Right lobe of liver (tissue), 6 donors: ENCODE results near the gene YPEL3. TPM values are rescaled to one million over a fixed set of nuclear protein-coding genes. Genes with fewer than 3 reads are reported as not detected.

Experiments used
- ATAC-seq, 4 donors: fragments of 200-7000 bp; cut with Tn5 transposase; one replicate each; pipeline ENCODE4 v1.9.1; 2020; ENCODE audit warnings: mild to moderate bottlenecking in 4 of 4, moderate library complexity in 4 of 4
- DNase-seq, 3 donors: peaks; one replicate each; pipeline ENCODE4 v3.0.0-alpha.2; 2020
- H3K27ac ChIP-seq, 3 donors: fragments of 200-600 bp; one replicate each; pipeline ENCODE4 v1.8.0; 2022
- H3K27me3 ChIP-seq, 2 donors: fragments of 200-600 bp; one replicate each; pipeline ENCODE4 v1.8.0; 2022
- H3K36me3 ChIP-seq, 4 donors: fragments of 200-600 bp; sonication (generic) in 1 of 4; one replicate each; pipeline versions ENCODE4 v1.5.1 to v1.8.0; 2017 to 2022; ENCODE audit warnings: control low read depth in 1 of 4
- H3K4me1 ChIP-seq, 4 donors: fragments of 200-600 bp; sonication (generic) in 1 of 4; one replicate each; pipeline versions ENCODE4 v1.5.1 to v1.8.0; 2017 to 2022; ENCODE audit warnings: control low read depth in 1 of 4
- H3K4me3 ChIP-seq, 3 donors: fragments of 200-600 bp; one replicate each; pipeline ENCODE4 v1.8.0; 2022
- H3K9me3 ChIP-seq, 4 donors: fragments of 200-600 bp; sonication (generic) in 1 of 4; one replicate each; pipeline versions ENCODE4 v1.5.1 to v1.8.0; 2017 to 2022; ENCODE audit warnings: control low read depth in 1 of 4
- CTCF ChIP-seq, 4 donors: fragments of 200-600 bp in 3 of 4; fragments of 450-650 bp in 1 of 4; IDR thresholded peaks; one replicate each; pipeline versions ENCODE4 v1.5.1 to v1.8.0; 2016 to 2022; ENCODE audit warnings: antibody characterized with exemption in 4 of 4, mild to moderate bottlenecking in 2 of 4
- POLR2A ChIP-seq: fragments of 450-650 bp; IDR thresholded peaks from one replicate; pipeline ENCODE4 v1.6.1; 2017; ENCODE audit warnings: antibody characterized with exemption, mild to moderate bottlenecking
- WGBS: methylation state at CpG from one replicate; pipeline ENCODE4 v1.1.6; 2018; ENCODE audit warnings: low coverage, low lambda C conversion rate; ENCODE audit not compliant: insufficient coverage; ENCODE audit errors: missing lambda C conversion rate; 5-methylcytosine and 5-hydroxymethylcytosine counted together
- intact Hi-C, 2 donors: fragments of 100-400 bp; cut with DNase I; formaldehyde crosslinking; loops; one replicate each; pipeline versions ENCODE4 v1.11.2 to v1.14.1; 2022
- total RNA-seq, 6 experiments: library from RNA; depleted of rRNA in 2 of 6; stranded (reverse); fragments of >200 nt in 2 of 6; fragmentation: NEBNext Ultra II Directional in 3 of 6; extraction: Animal tissue kit (Norgen Biotek cat#: 25700) in 3 of 6; gene quantifications; one replicate each; pipeline versions ENCODE4 v1.1.0 to v1.2.4, GENCODE V29; 2016 to 2023
- donor health status: DM: no; HTN: yes; CAD: no.
- donor health status: DM: no; HTN: no; CAD: no.
- donor health status: DM: no; HTN: no; CAD: no.
- donor health status: DM: no; HTN: yes; CAD: no.
- donor health status: DM: no; HTN: yes; CAD: no.

The YPEL3 gene
- total RNA-seq, 6 experiments from 2014 or later, result 13.5 to 46.5 (median 21.9) TPM

DNA sequence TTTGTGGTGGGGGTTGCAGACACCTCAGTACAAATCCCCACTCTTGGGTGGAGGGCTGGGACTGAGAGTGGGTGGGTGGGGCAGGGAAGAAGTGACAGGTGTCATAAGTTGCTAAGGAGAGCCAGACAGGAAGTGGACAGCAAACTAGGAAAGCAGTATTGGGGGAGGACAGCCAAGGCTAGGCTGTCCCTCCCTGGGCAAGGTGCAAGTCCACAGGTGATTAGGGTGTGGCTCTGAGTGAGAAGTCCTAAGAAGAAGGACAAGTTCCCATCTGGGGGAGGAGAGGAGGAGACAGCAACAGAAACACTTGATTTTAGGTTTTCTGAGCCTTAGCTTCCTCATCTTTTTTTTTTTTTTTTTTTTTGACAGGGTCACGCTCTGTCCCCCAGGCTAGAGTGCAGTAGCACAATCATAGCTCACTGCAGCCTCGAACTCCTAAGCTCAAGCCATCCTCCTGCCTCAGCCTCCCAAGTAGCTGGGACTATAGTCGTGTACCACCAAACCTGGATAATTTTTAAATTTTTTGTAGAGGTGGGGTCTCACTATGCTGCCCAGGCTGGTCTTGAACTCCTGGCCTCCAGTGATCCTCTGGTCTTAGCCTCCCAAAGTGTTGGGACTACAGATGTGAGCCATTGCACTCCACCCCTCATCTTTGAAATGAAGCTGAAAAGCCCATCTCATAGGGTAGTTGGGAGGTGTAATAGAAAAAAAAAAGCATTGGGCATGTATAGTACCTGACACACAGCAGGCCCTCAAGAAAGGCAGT is 24.5 kb upstream of the YPEL3 start:
- Histone ChIP-seq H3K27me3 (no peaks in the 10 kb centered on the region), H3K4me1 (peaks cover 0 to 15% (median 0%) of the 10 kb centered on the region in 4 donors), H3K4me3 (no peak overlapping the region), H3K9me3 (no peaks in the 10 kb centered on the region), H3K27ac (no peak overlapping the region), H3K36me3 (peaks cover 0 to 33% (median 4%) of the 10 kb centered on the region in 4 donors)
- no peak for ATAC-seq
- TF ChIP-seq POLR2A, result no peak
- TF ChIP-seq CTCF (IDR thresholded peaks at IDR 0.05), result no peak
- WGBS, result 89% methylated on average over 3 of the region's 3 CpGs
- DNase-seq, result no peak
- intact Hi-C loops, result no loop called here

DNA sequence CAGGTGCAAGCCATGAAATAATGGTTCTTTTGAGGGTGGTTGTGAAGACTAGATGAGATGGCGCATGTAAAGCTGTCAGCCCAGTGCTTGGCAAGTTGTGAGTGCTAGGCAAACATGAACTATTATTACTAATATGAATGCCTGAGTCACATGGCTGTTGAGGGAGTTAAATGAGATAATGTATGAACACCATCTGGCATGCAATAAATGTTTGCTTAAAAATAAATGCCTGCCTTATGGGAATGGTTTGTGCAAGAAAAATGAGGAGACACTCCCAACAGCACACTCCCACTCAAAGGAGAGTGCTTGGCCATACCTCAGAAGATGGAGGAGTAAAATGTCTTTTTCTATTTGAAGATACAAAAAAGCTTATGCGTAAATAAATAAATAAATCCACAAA is 23.4 kb upstream of the YPEL3 start:
- intact Hi-C loops, result no loop called here
- no peaks in the 10 kb centered on the region for H3K27me3 ChIP-seq
- peaks cover 0 to 36% (median 4%) of the 10 kb centered on the region in 4 donors for H3K36me3 ChIP-seq
- DNase-seq, result no peak
- H3K27ac ChIP-seq, result no peak overlapping the region
- H3K4me1 ChIP-seq, result peaks cover 0 to 14% (median 0%) of the 10 kb centered on the region in 4 donors
- no peaks in the 10 kb centered on the region for H3K9me3 ChIP-seq
- 96% methylated on average over 2 of the region's 2 CpGs for WGBS
- no peak for ATAC-seq
- H3K4me3 ChIP-seq, result no peak overlapping the region
- no peak for TF ChIP-seq CTCF (IDR thresholded peaks at IDR 0.05)
- TF ChIP-seq POLR2A, result no peak

DNA sequence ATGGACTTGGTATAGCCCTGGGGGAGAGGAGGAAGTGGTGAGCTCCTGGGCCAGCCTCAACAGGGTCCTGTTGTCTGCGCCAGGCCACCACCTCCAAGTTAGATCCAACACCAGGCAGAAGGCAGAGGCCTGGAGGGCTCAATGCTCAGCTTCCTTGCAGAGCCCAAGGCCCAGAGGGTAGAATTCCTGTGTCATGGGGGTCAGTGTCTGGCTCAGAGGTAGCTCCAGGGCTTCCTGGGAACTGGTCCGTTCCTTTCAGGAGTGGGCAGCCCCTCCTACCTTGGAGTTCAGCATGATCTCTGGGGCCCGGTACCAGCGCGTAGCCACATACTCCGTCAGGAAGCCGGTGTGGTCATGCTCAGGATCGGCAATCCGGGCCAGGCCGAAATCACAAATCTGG is 21.8 kb upstream of the YPEL3 start:
- WGBS, result no CpG with 5 or more reads among the region's 10 CpGs
- peaks cover 0 to 36% (median 4%) of the 10 kb centered on the region in 4 donors for H3K36me3 ChIP-seq
- DNase-seq, result no peak

DNA sequence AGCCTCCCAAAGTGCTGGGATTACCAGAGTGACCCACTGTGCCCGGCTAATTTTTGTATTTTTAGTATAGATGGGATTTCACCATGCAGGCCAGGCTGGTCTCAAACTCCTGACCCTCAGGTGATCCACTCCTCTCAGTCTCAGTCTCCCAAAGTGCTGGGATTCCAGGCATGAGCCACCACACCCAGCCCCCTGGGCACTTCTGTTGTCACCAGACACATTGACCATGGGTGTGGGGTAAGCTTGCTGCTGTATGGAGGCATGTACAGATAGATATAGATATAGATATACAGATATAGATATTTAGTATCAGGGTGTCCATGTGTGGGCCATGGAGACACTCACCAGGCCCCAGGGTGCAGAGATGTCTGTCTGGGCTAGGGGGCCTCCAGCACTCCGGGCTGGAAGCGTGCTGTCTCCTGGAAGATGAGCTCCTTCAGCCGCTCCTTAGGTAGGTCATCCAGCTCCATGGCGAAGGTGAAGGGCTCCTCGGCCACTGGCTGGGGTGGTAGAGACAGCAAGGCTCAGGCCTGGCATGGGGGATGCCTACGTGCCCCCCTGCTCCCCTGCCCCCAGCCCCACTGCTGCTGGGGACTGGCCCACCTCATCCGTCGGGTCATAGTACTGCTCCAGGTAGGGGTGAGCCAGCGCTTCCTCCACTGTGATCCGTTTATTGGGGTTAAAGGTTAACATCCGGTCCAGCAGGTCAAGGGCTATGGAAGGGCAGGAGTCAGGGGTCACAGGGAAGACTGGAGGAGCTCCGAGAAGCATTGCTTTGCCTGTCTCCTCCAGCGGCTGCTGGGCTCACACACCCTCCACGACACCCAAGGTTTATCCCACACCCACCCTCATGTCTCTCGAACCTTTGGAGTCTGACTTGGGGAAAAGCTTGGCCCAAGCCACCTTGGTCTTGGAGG is 20.5 kb upstream of the YPEL3 start:
- Histone ChIP-seq H3K9me3 (no peaks in the 10 kb centered on the region), H3K36me3 (peaks cover 0 to 36% (median 4%) of the 10 kb centered on the region in 4 donors), H3K27me3 (no peaks in the 10 kb centered on the region), H3K27ac (no peak overlapping the region), H3K4me1 (no peaks in the 10 kb centered on the region), H3K4me3 (no peak overlapping the region)
- DNase-seq (no peak), ATAC-seq (no peak)
- 60% methylated on average over 1 of the region's 16 CpGs for WGBS
- TF ChIP-seq CTCF (IDR thresholded peaks at IDR 0.05) (no peak), POLR2A (no peak)
- intact Hi-C loops, result no loop called here

More for the DNA sequence above, 21.8 kb upstream of the YPEL3 start:
- Histone ChIP-seq H3K27me3 (no peaks in the 10 kb centered on the region), H3K4me3 (no peak overlapping the region), H3K9me3 (no peaks in the 10 kb centered on the region), H3K4me1 (peaks cover 0 to 4% (median 0%) of the 10 kb centered on the region in 4 donors), H3K27ac (no peak overlapping the region)
- intact Hi-C loops, result no loop called here
- no peak for TF ChIP-seq POLR2A
- TF ChIP-seq CTCF (IDR thresholded peaks at IDR 0.05), result no peak
- ATAC-seq, result no peak
